A375 (cell line): ENCODE data around the gene ALG11. TPM values are rescaled to one million over a fixed set of nuclear protein-coding genes. Genes with fewer than 3 reads are reported as not detected.

Experiments
- total RNA-seq: library from RNA; depleted of rRNA; stranded (reverse); fragments of >200 nt; shearing (Covaris generic); gene quantifications from 2 replicates; pipeline ENCODE4 v1.2.3, GENCODE V29; 2014; rRNA removed

ALG11 gene
- 15.0 and 20.5 TPM in 2 replicates for total RNA-seq

DNA sequence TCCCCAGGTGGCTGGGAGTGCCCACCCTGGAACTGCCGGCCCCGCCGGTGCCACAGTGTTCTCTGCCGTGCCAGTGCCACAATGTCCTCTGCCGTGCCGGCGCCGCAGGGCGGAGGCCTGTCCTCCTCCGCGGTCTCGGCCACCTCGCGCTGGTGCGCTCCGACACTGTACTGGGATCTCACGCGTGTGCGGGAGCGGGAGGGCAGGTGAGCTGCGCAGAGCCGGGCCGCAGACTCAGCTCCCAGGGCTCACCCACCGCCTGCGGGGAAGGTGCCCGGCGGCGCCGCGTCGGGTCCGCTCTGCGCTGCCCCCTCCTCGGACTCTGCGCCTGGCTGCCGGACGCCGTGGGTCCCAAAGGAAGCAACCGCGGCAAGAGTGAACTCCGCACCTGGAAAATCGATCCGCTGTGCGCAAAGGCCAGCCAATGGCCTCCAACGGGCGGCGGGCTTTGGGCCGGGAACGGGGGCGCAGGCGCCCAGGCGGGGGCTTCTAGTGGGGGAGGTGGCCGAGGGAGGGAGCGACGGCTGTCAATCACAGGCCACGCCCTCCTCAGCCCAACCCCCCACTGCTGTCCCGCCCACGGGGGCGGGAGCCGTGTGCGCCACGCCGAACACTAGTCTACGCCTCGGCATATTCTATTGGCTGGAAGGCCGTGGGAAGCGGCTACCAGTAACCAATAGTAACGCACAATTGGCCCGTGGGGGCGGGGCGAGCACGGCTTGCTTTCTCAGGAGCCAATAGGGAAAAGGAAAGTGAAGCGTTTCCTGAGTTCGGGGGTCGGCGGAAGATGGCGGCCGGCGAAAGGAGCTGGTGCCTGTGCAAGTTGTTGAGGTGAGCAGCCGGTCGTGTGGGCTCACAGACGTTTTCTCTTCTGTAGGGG is at the start of gene ALG11:
Gene ALG11 (plus strand): TSS at position 767 of the 880 bp plus-strand sequence. CDS start 21 bp downstream, at position 788.

GRCh38 chr13:52010890-52011631 is 1.1 kb upstream of the ALG11 start, which contains the start of gene ATP7B:
TSS of gene ATP7B (minus strand) at chr13:52011450. CDS start at chr13:52011337, 113 bp downstream.

GRCh38 chr13:52024481-52024880 is 12.3 kb downstream of the ALG11 start, which contains the start of gene UTP14C:
TSS of gene UTP14C (plus strand) at chr13:52024691. CDS start at chr13:52028805, 4,114 bp downstream.

Other genes starting within 250 kb of the ALG11 start
- 2.0 and 5.9 TPM in 2 replicates for gene DHRS12, start 208.2 kb upstream of the ALG11 start, total RNA-seq
- gene TMEM272, start 167.2 kb upstream of the ALG11 start, total RNA-seq, result not detected in 2 replicates
- not detected in 2 replicates for gene CCDC70, start 150.4 kb upstream of the ALG11 start, total RNA-seq
- 1.6 and 4.3 TPM in 2 replicates for gene ATP7B, start 948 bp upstream of the ALG11 start, total RNA-seq
- gene UTP14C, start 12.3 kb downstream of the ALG11 start, total RNA-seq, result 6.9 and 7.7 TPM in 2 replicates
- 0.16 TPM in 1 of 2 replicates, not detected in the other for gene NEK5, start 116.7 kb downstream of the ALG11 start, total RNA-seq
- 1.7 and 2.1 TPM in 2 replicates for gene NEK3, start 147.2 kb downstream of the ALG11 start, total RNA-seq